Amniotic stem cell (primary cell): Measurements from ENCODE around the gene BLNK.
A peak's percentile ranks its signal among the peaks of the same experiment; 100 is the strongest.
"Not testable (repeated sequence)": the region's sequence is repeated elsewhere in the genome, so short reads cannot be mapped to it uniquely, and the experiment has no call there.

Source experiments
- DNase-seq: peaks from one replicate; lab custom pipeline; 2025; lab: John Stamatoyannopoulos, UW

Gene BLNK

DNA sequence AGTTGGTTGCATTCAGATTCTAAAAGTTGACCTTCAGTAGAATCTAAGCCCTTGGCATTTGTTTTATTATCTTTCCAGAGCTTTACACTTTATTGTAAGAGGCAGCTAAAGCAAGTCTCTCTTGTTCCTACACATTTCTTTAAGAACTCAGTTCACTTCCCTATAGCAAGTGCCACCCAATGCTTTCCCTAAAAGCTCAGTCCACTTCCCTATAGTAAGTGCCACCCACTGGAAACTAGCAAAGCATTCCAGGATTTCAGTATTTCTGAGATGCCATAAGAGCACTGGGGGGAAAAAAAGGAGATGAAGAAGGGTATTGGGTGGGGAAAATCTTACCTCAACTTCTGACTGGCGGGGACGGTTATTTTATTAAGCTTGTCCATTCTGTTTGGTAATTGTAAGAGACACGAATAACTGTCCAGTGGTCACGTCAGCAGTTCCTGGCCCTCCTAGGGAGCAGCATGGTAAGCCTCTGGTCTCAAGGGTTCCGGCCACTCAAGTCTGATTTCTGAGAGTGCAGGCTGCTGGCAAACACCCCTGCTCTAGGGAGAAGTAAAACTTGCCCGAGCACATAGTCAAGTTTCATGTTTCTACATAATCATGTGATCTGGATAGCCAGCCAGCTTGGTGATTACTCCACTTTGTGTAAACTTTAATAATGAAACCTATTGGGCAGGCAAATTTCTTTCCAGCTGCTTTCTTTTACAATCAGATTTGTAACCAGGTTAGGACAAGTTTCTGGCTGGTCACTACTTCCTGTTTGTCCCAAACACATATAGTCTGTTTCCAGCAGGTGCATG, at the start of gene BLNK:
Gene BLNK (minus strand): TSS at position 554 of the 800 bp plus-strand sequence. CDS start 171 bp downstream, at position 383.
- DNase-seq: no peak

DNA sequence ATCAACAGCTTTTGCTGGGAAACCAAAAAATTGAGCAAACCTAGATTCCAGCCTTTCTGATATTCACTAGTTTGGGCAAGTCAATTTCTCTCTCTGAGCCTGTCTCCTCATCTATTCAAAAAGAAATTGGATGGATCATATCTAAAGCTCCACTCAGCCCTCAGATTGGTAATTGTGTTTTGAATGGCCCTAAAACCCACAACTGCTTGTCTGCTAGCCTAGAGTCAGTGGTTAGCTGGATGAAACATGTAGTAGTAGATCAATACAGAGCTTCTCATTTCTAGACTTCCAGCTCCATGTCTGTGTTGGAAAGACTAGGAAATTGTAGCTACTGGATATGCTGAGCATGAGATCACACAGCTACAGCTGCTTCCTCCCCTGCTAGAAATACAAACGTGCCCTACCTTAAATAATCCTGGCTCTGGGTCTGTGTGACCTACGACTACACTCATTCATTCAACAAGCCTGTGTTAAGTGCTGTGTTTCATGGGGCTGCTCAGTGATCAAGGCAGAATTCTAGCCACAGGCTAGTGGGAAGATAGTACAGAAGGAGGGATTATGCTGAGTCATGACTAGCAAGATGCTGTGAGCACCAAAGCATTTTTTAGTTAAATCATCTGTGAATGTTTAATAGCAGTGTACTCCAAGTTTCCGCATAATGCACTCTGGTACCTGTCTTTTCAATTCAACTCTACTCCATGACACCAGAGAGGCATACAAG, 48.5 kb upstream of the BLNK start:
- no peak for DNase-seq

DNA sequence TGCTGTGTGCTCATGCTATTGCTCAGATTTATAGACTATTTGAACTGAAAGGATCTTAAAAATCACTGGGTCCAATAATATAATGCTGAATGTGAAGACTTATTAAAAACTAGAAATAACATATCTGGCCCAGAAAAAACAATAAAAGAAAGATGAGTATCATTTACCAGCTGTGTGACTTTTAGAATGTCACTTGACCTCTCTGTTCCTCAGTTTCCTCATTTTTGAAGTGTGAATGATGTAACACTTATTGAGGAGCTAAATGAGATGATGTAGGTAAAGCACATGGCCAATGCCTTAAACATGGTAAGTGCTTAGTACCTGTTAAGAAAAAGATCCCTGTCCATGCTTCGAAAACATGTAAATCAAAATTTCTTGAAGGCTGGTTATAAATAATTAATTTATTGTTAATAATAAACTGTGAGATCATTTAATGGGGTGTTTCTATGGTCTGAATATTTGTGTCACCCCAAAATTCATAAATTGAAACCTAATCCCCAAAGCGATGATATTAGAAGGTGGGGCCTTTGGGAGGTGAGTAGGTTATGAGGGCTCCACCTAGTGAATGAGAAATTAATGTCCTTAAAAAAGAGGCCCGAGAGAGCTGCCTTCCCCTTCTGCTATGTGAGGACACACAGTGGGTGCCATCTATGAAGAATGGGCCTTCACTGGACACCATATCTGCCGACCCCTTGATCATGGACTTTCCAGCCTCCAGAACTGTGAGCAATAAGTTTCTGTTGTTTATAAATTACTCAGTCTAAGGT, 45.9 kb upstream of the BLNK start:
- no peak for DNase-seq

DNA sequence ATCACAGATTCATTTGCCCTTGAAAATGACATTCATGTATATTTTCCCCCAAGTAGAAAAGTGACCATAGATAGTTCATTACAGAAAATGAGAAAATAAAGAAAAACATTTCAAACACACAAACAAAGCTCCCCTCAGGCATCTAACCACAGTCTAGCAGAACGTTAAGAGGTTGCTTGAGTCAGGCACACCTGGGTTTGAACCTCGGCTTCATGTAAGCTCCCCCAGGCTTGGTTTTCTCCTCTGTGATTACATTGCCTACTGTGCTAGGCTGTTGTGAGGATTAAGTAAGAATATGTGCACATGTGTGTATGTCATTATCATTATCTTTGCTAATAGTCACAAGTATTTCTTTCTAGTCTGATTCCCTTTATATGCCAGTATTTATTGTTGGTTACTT, 42.0 kb upstream of the BLNK start:
- no peak for DNase-seq

GRCh38 chr10:96311180-96311715, 39.9 kb upstream of the BLNK start:
- no peak for DNase-seq

DNA sequence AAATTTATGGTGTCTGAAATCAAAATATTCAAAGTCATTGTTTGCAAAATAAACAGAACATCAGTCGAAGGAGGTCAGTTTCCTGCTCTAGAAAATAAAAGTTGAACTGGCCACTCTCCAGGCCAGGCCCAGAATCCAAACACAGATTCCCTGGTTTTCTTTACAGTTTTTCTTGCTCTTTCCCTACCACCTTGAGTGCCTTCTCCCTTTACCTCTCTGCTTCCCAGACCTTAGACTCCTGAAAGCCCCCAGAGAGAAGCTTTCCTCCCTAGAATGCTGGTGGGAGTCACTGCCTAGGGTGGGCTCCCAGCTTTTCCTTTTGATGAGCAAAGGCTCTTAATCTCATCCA, 38.9 kb upstream of the BLNK start:
- no peak for DNase-seq

DNA sequence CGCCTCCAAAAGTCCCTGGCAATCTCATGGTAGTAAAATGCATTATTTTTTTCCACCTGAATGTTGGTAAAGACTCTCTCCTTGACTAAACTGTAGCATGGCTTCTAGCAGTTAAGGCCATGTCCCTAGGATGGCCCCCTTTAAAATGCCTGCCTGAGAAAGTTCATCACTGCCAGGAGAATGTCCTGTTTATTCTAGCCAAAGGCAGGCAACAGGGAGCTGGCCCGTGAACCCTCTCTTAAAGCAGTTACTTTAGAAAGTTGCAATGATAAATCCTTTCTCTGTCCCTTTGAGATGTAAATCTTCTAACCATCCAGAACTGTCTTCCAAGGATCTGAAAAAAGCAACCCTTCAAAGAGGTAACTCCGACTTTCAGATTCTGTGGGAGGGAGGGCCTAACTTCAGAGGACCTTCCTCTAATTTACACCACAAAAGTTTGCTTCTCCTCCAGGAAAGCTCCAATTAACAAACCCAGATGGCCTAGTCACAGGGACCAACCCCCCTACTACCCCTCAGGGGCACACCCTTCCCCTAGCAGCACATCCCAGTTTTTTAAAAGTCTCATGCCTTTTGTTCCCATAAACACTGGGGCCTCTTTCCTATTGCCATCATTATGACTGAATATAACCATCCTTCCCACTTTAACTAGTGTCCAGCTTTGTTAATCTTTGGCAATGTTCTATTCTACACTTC, 38.4 kb upstream of the BLNK start:
- DNase-seq: no peak

GRCh38 chr10:96308854-96309253, 37.5 kb upstream of the BLNK start:
- not testable (repeated sequence) for DNase-seq

- no peak for DNase-seq
Observed at GRCh38 chr10:96306516-96306915, 35.1 kb upstream of the BLNK start.

- no peak for DNase-seq
Observed at GRCh38 chr10:96305019-96305418, 33.6 kb upstream of the BLNK start.

DNA sequence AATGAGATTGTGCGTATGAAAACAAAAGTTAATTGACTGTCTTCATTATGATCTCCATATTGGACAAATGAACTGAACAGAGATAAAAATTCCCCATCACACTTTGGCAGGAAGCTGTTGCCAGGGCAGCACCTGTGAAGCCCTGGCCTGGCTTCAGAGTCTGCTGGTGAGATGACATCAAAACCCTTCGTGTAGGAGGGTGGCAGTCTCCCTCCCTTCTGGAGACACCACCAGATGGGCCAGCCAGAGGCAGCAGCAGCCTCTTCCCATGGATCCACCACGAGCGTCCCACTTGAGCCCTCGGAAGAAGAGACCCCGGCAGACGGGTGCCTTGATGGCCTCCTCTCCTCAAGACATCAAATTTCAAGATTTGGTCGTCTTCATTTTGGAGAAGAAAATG, 32.9 kb upstream of the BLNK start, which contains the start of gene DNTT:
Gene DNTT (plus strand): TSS at position 205 of the 400 bp plus-strand sequence. CDS start 64 bp downstream, at position 269.
- DNase-seq: no peak

DNA sequence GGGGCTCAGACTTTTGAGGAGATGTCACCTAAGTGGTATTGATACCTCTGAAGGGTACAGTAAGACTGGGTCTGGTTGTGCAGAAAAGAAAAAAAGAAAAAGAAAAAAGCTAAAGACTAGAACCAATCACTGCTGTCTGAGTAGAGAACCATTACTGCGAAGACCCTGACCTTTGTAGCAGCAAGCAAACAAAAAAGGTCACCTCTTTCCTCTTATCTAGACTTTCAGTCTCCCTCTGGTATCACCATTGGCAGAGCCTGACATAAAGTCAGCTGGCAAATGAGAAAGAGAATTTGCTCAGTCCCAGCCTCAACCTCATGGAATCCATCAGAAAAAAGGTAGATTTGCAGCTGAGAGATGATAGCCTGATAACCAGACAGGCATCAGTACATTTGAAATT, 30.2 kb upstream of the BLNK start:
- DNase-seq: no peak

- no peak for DNase-seq
Observed at GRCh38 chr10:96299383-96299782, 28.0 kb upstream of the BLNK start.

DNA sequence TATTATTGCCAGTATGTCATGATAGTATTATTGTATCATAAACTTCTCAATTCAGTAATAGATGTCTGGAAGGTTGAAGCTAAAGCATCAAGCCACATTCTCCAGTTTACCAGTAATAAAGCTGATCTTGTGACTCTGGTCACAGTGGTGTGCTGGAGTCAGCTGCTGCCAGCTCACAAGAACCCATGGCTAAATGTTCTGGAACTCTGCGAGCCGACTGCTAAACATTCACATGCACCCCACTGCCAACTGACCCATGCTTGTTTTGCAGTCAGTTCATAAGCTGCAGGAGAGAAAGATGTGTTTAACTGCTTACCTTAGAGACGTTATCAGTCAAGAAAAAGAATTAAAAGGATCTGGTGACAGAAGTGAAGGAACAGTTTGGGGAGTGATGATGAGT, 27.0 kb upstream of the BLNK start:
- no peak for DNase-seq

- no peak for DNase-seq
Observed at GRCh38 chr10:96297486-96297885, 26.1 kb upstream of the BLNK start.

- DNase-seq: no peak
Observed at GRCh38 chr10:96295475-96295874, 24.1 kb upstream of the BLNK start.

DNA sequence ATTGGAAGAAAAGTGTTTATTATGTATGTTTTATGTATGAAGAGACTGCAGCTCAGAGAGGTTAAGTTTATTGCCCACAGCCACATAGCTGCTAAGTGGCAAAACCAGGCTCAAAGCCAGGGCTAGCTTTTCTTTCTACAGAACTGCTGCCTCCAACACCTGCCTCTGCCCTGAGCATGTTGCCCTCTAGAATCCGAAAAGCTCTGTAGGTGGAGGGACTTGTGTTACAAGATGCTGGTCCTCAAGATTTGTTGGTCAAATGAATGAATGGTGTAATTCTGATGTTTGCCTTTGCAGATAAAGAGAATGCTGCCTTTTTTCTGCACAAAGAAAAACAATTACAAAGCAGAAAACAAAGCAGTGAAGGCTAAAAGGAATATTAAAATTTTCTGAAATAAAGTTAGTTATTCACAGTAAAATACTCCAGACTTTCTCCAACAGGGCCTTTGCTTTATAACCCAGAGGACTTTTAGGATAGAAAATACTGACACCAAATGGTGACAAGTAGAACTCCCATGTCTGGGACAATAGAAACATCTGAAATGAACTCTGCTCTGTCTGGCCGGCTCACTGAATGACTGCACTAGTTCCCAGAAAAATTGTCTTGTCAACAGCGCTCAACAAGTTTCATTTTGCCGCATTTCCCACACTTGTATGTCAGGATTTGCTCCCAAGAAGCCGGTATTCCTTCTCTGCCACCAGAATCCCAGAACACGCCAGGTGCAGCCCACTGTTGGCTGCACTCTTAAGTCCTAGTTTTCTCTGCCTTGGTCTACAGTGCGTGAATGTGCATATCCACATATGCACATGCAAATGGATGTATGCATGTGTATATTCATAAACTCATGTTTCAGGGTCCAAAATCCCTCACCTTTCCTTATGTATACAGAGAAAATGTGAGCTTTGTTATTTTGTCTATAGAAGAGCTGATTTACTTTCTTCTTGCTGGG, 21.9 kb upstream of the BLNK start:
- peak; percentile 18 for DNase-seq

DNA sequence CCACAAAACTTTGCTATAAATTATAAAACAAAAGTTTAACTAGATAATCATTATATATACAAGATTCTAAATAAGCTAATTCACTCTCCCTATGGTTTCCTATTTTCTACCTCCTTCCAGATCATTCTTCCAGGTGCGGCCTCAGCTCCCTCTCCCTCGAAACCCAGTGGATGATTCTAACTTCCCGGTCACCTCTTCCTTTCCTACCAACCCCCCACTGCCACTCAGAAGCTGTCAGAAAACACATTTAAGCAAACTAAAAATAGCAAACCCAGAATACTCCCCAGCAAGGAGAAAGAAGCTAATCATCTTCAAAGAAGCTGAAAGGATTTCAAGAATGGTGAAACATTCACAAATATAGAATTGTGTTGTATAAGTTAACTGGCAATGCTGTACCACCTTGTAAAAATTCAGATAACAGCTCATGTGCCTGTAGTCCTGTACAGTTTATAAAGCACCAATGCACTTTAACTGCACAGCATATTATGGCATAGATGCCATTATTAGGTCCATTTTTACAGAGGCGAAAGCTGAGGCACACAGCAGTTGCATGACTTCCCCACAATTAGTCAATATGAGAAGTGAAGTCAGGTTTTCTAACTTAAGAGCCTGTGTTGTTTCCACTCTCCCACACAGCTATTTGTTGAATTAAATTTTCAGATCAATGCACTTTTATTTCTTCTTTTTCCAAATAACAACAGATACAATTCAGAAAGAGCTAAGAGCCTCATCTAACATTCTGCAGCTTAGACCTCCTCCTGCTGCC, 19.2 kb upstream of the BLNK start:
- DNase-seq: no peak

DNA sequence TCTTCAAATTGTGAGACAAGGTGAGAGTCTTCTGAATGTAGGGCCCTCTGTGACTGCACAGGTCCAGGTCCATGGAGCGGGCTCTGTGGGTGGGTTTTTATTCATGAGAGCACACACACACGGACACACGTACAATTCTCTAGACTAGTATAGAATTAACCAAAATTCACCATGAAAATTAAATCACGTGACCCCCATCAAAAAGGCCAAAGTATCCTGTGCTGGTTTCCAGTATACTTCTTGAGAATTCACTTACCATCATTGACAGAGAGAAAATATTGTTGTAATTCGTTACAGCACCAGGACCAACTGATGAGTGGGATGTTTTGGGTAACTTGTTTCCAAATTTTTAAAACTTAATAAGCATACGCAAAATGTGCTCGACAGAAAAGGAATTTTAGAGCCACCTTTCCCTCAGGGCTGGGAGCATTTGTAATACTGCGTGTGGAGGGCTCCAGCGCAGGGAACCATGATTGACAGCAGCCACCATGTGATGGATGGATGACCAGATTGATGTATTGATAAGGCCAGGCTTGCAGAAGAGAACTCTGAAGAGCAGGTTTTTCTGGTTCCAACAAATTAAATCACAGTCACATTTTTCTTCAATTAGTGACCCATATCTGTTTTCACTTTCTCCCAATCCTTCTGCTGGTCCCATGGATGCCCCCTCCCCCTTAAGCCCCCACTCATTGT, 18.0 kb upstream of the BLNK start:
- no peak for DNase-seq
